Erythroblast (primary cell): Measurements from ENCODE around the gene GIMAP1.

ENCODE experiments used
- GATA1 ChIP-seq: IDR thresholded peaks from 2 replicates; pipeline ENCODE4 v1.6.1; 2011; ENCODE audit warnings: low read depth, mild to moderate bottlenecking, control low read depth, low read length, moderate library complexity
- POLR2A ChIP-seq: IDR thresholded peaks from 2 replicates; pipeline ENCODE4 v1.6.1; 2011; ENCODE audit warnings: mild to moderate bottlenecking, low read length

GRCh38 chr7:150716368-150716767 lies at the start of gene GIMAP1:
- no peak for TF ChIP-seq POLR2A
- TF ChIP-seq GATA1, result no peak
